HUES6 (cell line): ENCODE measurements around the gene HSD11B1.

ENCODE experiments used
- H3K27ac ChIP-seq: 2 replicates; pipeline ENCODE4 v1.7.0; 2013; ENCODE audit warnings: low read depth, mild to moderate bottlenecking, low read length, inconsistent platforms
- H3K27me3 ChIP-seq: 2 replicates; pipeline ENCODE4 v1.6.1; 2013; ENCODE audit warnings: low read length; ENCODE audit not compliant: control insufficient read depth, insufficient read depth
- H3K36me3 ChIP-seq: 2 replicates; pipeline ENCODE4 v1.6.1; 2013; ENCODE audit warnings: low read length; ENCODE audit not compliant: control insufficient read depth, insufficient read depth
- H3K4me1 ChIP-seq: 2 replicates; pipeline ENCODE4 v1.6.1; 2013; ENCODE audit warnings: low read length; ENCODE audit not compliant: control insufficient read depth, insufficient read depth
- H3K4me3 ChIP-seq: 2 replicates; pipeline ENCODE4 v1.5.1; 2013; ENCODE audit warnings: low read depth, low read length
- H3K9ac ChIP-seq: one replicate; pipeline ENCODE4 v1.6.1; 2013; ENCODE audit warnings: mild to moderate bottlenecking, low read length
- H3K9me3 ChIP-seq: 2 replicates; pipeline ENCODE4 v1.6.1; 2013; ENCODE audit warnings: low read depth, low read length; ENCODE audit not compliant: control insufficient read depth, insufficient read depth

HSD11B1 gene

GRCh38 chr1:209672705-209673630 is 31.7 kb upstream of the HSD11B1 start:
- no peak overlapping the region for H3K4me3 ChIP-seq
- peaks cover 86% of the 10 kb centered on the region for H3K27me3 ChIP-seq
- no peaks in the 10 kb centered on the region for H3K9me3 ChIP-seq
- H3K27ac ChIP-seq = no peak overlapping the region
- no peaks in the 10 kb centered on the region for H3K36me3 ChIP-seq
- H3K9ac ChIP-seq = no peak overlapping the region
- H3K4me1 ChIP-seq = peaks cover 12% of the 10 kb centered on the region; the same call in 1 of the 2 replicates

GRCh38 chr1:209673631-209674417 is 30.8 kb upstream of the HSD11B1 start:
- no peaks in the 10 kb centered on the region for H3K36me3 ChIP-seq
- H3K4me1 ChIP-seq = peaks cover 12% of the 10 kb centered on the region; the same call in 1 of the 2 replicates
- no peak overlapping the region for H3K4me3 ChIP-seq
- H3K9ac ChIP-seq = no peak overlapping the region
- H3K27me3 ChIP-seq = peaks cover 93% of the 10 kb centered on the region
- no peak overlapping the region for H3K27ac ChIP-seq
- no peaks in the 10 kb centered on the region for H3K9me3 ChIP-seq

DNA sequence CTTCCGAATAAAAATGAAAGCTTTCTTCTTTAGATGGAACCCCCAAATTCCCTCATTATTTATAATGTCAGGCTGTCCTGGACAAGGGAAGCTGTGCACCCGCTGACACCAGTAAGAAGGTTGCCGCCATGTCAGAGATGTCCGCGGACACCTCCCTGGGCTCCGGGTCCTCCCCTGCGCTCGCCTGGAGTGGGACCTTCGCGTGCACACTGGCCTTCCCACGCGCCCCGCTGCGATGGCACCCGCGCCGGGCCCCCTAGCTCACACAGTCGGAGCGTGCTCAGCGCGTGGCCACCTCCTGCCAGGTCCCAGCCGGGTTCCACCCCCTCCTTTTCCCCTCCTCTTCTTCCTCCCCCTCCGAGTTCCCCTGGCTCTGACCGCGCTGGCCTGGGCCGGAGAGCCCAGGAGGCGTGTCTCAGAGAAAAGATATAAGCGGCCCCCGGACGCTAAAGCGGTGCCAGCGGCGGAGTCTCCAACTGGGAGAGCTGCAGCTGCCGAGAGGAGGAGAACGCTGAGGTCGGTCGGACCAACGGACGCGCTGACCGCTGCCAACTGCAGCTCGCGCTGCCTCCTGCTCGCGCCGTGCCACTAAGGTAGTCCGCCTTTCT is 29.6 kb upstream of the HSD11B1 start, which contains the start of gene G0S2:
TSS of gene G0S2 (plus strand) at position 456 of the 608 bp plus-strand sequence. CDS start 273 bp downstream, outside the sequence.
- Histone ChIP-seq H3K9ac (no peak within 1 kb of the TSS), H3K36me3 (no peaks in the 10 kb centered on the region), H3K27me3 (peaks cover 97% of the 10 kb centered on the region), H3K4me1 (peaks cover 12% of the 10 kb centered on the region; the same call in 1 of the 2 replicates), H3K27ac (no peak within 1 kb of the TSS), H3K9me3 (no peaks in the 10 kb centered on the region), H3K4me3 (peak within 1 kb of the TSS; percentile 67)

DNA sequence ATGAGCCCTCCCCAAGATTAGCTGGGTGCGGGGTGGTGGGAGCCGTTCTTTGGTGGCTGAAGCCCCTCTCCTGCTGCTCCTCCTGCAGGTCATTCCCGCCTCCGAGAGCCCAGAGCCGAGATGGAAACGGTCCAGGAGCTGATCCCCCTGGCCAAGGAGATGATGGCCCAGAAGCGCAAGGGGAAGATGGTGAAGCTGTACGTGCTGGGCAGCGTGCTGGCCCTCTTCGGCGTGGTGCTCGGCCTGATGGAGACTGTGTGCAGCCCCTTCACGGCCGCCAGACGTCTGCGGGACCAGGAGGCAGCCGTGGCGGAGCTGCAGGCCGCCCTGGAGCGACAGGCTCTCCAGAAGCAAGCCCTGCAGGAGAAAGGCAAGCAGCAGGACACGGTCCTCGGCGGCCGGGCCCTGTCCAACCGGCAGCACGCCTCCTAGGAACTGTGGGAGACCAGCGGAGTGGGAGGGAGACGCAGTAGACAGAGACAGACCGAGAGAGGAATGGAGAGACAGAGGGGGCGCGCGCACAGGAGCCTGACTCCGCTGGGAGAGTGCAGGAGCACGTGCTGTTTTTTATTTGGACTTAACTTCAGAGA is 29.0 kb upstream of the HSD11B1 start:
- H3K27ac ChIP-seq = no peak overlapping the region
- H3K9ac ChIP-seq = no peak overlapping the region
- H3K4me3 ChIP-seq = peak overlapping the region; percentile 67
- no peaks in the 10 kb centered on the region for H3K9me3 ChIP-seq
- no peaks in the 10 kb centered on the region for H3K36me3 ChIP-seq
- peaks cover 12% of the 10 kb centered on the region; the same call in 1 of the 2 replicates for H3K4me1 ChIP-seq
- H3K27me3 ChIP-seq = peaks cover 97% of the 10 kb centered on the region

- no peak overlapping the region for H3K4me3 ChIP-seq
- H3K9me3 ChIP-seq = no peaks in the 10 kb centered on the region
- peaks cover 87% of the 10 kb centered on the region for H3K27me3 ChIP-seq
- H3K36me3 ChIP-seq = no peaks in the 10 kb centered on the region
- H3K4me1 ChIP-seq = peaks cover 7% of the 10 kb centered on the region; the same call in 1 of the 2 replicates
- H3K9ac ChIP-seq = no peak overlapping the region
- H3K27ac ChIP-seq = no peak overlapping the region
These were observed 25.6 kb upstream of the HSD11B1 start for GRCh38 chr1:209678981-209679539.

DNA sequence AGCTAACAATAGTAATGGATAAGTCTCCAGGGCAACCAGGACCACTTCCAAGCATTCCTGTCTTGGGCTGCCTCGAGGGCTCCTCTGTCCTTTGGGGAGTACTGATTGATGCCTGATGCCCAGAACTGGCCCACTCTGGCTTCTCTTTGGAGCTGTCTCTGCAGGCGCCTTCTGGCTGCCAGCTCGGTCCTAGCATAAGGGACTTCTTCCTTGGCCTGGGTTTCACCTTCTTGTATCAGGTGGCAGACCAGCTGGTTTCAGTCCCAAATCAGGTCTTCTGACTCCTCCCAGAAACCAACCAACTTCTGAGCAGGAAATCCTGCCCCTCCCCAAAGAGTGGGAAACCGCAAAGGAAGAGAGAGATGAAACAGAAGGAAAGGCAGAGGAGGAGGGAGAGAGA is 18.8 kb upstream of the HSD11B1 start:
- no peak overlapping the region for H3K9ac ChIP-seq
- H3K27ac ChIP-seq = no peak overlapping the region
- H3K9me3 ChIP-seq = no peaks in the 10 kb centered on the region

GRCh38 chr1:209686322-209686721 is 18.3 kb upstream of the HSD11B1 start:
- no peak overlapping the region for H3K27ac ChIP-seq
- no peak overlapping the region for H3K4me3 ChIP-seq
- H3K36me3 ChIP-seq = no peaks in the 10 kb centered on the region
- no peaks in the 10 kb centered on the region for H3K4me1 ChIP-seq
- H3K27me3 ChIP-seq = peaks cover 17% of the 10 kb centered on the region
- no peak overlapping the region for H3K9ac ChIP-seq
- no peaks in the 10 kb centered on the region for H3K9me3 ChIP-seq

More for the DNA sequence above, 18.8 kb upstream of the HSD11B1 start:
- Histone ChIP-seq H3K36me3 (no peaks in the 10 kb centered on the region), H3K4me1 (no peaks in the 10 kb centered on the region), H3K4me3 (no peak overlapping the region), H3K27me3 (peaks cover 22% of the 10 kb centered on the region)

GRCh38 chr1:209688746-209689234 is 15.9 kb upstream of the HSD11B1 start:
- Histone ChIP-seq H3K27ac (no peak overlapping the region), H3K36me3 (no peaks in the 10 kb centered on the region), H3K4me3 (no peak overlapping the region), H3K9me3 (no peaks in the 10 kb centered on the region), H3K27me3 (peaks cover 10% of the 10 kb centered on the region), H3K9ac (no peak overlapping the region), H3K4me1 (0 out of 2 replicates have a peak, but pooled peaks cover 3% of the 10 kb centered on the region)

DNA sequence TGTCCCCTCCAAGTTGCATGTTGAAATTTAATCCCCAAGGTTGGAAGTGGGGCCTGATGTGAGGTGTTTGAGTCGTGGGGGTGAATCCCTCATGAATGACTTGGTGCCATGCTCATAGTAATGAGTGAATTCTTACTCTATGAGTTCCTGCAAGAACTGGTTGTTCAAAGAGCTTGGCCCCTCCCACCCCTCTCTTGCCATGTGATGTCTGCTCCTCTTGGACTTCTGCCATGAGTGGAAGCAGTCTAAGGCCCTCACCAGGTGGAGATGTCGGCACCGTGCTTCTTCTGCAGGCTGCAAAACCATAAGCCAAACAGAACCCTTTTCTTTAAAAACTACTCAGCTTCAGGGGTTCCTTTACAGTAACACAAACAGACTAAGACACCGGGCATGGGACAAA is 15.2 kb upstream of the HSD11B1 start:
- no peaks in the 10 kb centered on the region for H3K36me3 ChIP-seq
- H3K27me3 ChIP-seq = peaks cover 14% of the 10 kb centered on the region
- H3K27ac ChIP-seq = no peak overlapping the region
- 0 out of 2 replicates have a peak, but pooled peaks cover 3% of the 10 kb centered on the region for H3K4me1 ChIP-seq
- H3K9me3 ChIP-seq = no peaks in the 10 kb centered on the region
- H3K4me3 ChIP-seq = no peak overlapping the region
- no peak overlapping the region for H3K9ac ChIP-seq

DNA sequence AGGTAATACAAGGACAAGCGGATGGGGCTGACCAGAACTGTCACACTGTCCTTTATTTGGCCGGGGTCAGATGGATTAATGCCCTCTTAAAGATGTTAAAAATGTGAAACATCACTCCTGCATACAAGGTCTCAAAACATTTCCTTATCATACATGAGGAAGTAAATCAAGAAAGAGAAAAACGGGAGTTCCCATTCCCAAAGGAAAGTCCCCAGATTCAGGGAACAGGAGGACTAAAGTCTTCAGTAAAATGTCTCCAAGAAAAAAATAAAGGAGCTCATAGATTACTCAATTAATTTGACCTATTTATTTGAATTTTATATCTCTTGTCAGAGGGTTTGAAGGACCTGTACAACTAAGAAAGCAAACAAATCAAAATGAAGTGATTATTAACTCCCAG is 13.4 kb upstream of the HSD11B1 start:
- Histone ChIP-seq H3K27ac (no peak overlapping the region), H3K9me3 (no peaks in the 10 kb centered on the region), H3K9ac (no peak overlapping the region), H3K36me3 (no peaks in the 10 kb centered on the region), H3K27me3 (peaks cover 15% of the 10 kb centered on the region), H3K4me1 (0 out of 2 replicates have a peak, but pooled peaks cover 3% of the 10 kb centered on the region), H3K4me3 (no peak overlapping the region)
